Measurements from ENCODE around the gene ADCY2.

The ADCY2 gene

GRCh38 chr5:7667216-7667767 is 271.4 kb downstream of the ADCY2 start:
- no peak for DNase-seq (ENCODE audit: low read depth)

DNA sequence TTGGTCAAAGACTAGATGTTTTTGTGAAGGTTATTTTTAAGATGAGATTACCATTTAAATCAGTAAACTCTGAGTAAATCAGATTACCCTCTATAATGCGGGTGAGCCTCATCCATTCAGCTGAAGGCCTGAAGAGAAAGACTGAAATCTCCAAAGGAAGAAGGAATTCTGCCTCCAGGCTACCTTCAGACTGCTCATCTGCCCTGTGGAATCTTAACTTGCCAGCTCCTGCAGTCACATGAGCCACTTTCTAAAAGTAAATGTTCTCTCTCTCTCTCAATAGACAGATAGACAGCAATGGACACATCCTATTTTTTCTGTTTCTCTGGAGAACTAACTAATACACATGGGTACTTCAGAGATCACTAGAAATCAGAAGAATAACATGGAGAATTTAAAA is 272.2 kb downstream of the ADCY2 start:
- no peak for DNase-seq (ENCODE audit: low read depth)

GRCh38 chr5:7668627-7669026 is 272.7 kb downstream of the ADCY2 start:
- DNase-seq (ENCODE audit: low read depth), result no peak

DNA sequence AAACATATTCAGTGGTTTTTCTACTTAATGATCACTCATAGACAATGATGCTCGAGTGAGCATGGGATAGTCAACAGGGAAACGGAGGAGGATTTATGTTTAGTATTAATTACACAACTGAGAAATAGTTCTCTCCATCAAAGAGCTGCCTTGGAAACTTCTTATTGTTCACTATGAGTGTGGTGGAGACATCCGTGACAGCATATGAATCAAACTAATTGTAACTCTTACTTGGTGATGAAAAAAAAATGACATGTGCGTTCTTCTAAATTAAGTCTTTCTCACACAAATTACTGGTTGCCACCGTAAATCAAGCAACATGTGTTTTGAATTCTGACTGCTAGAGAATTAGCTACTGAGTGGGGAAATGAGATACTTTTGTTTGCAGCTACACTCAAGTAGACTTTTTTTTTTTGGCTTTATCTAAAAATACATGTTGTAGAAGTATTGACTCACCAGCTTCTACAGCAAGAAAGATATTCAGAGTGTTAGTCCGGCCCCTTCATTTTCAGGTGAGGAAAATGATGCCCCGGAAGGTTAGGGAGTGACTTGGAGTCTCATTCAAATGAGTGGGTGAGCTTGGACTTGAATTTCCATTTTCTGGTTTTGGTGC is 275.5 kb downstream of the ADCY2 start:
- DNase-seq (ENCODE audit: low read depth), result no peak

GRCh38 chr5:7673658-7674057 is 277.7 kb downstream of the ADCY2 start:
- DNase-seq (ENCODE audit: low read depth), result no peak

DNA sequence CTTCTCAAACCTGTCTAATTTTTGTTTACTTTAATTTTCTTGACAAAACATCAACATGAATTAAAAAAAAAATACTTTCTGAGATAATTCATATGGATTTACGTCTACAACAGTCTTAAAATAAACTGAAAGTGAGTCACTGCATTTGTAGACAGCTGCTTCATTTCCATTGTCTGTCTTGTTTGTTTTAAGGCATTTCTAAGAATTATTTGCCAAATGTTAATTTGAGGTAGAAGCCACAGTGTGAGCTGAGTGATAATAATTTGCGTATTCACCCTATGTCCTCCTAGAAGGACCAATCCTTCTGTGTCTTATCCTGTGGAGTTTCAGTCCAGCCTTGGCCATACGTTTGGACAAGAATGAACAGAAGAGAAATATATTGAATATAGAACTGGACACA is 280.5 kb downstream of the ADCY2 start:
- DNase-seq (ENCODE audit: low read depth), result no peak

DNA sequence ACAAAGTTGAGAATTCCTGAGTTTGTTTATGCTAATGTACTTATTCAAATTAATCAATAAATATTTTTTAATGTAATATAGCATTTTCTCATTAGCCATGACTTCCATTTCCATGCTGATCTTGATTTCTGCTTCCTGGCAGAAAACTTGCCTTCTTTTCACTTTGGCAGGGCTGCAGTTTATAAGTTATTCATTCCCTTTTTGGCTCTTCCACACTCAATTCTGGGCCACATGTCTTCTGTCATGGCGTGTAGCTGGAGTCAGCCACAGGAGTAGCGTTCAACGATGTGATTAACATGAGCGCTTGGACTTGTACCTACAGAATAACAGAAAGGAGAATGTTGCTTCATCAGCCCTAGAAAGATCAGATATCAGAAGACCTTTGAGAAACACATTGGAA is 282.1 kb downstream of the ADCY2 start:
- DNase-seq (ENCODE audit: low read depth), result no peak

GRCh38 chr5:7679663-7680062 is 283.7 kb downstream of the ADCY2 start:
- DNase-seq (ENCODE audit: low read depth), result no peak

DNA sequence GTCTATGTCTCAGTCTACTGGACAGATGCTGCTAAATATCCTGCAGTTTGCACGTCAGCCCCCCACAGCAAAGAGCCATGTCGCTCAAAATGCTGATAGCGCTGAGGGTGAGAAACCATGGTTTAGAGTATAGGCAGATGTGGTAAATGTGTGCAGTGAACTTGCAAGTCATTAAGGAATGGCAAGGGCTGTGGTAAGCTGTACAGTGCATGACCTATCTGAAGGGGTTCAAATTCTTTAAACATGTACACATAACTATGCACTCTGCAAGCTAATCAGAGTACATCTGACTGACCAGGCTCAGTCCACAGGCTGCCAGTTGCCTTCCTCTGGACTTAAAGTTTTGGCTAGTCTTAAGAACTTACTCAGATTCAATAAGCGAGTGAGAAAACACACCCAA is 284.3 kb downstream of the ADCY2 start:
- DNase-seq (ENCODE audit: low read depth), result no peak

DNA sequence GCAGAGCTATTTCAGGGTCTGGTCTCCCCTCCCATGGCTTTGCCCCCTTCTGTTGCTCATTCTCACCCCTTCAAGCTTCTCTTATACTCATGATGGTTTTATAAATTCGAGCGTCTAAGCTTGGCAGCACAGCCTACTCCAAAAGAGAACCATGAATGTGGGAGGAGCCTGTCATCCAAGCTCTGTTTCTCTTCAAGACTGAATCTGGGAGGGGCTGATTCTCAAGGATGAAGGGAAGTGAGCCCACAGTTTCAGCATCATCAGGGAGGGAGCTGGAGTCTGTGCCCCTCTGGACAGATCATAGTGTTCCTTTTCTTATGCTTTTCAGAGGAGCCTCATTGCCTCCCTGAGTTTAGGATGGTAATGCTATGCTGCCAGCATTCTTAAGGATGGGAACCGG is 286.4 kb downstream of the ADCY2 start:
- no peak for DNase-seq (ENCODE audit: low read depth)

DNA sequence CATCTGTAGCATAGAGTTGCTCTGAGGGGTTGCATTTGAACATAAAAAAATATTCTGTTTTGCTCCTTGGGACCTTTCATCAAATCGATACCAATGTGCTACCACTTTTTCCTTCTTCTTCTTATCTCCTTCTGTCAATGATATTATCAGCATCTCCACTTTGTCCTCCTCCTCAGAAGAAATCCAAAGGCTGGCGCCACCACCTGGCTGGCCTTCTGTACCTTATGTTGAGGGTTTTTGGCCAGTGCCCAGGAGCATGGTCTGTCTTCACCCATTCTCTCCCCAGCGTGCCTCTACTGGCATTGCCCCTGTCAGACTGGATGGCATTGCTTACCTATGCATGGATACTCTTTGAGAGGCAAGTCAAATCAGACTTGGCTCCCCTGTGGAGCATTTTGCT is 287.8 kb downstream of the ADCY2 start:
- DNase-seq (ENCODE audit: low read depth), result no peak

DNA sequence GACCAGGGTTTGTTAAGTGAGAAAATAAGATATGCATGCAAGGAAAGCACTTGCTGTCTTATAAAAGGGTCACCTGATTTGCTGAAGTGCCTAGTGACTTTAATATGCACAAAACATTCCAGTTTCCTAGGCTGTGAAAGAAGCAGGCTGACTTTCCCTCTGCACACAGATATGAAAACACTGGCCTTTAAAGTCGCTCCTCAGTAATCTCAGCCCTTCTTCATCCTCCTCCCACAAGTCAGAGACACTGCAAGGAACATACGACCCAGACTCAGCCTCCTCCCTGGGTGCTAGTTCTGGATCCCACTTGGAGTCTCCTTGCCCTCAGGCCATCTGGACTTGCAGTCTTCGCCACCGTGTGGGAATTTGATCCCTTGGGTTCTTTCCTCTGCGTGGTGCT is 288.9 kb downstream of the ADCY2 start:
- no peak for DNase-seq (ENCODE audit: low read depth)

GRCh38 chr5:7686794-7687193 is 290.9 kb downstream of the ADCY2 start:
- no peak for DNase-seq (ENCODE audit: low read depth)

GRCh38 chr5:7690557-7690956 is 294.6 kb downstream of the ADCY2 start:
- no peak for DNase-seq (ENCODE audit: low read depth)

- no peak for DNase-seq (ENCODE audit: low read depth)
Measured at GRCh38 chr5:7705261-7705660, 309.3 kb downstream of the ADCY2 start.

- no peak for DNase-seq (ENCODE audit: low read depth)
Measured at GRCh38 chr5:7705736-7706135, 309.8 kb downstream of the ADCY2 start.

- no peak for DNase-seq (ENCODE audit: low read depth)
Measured at GRCh38 chr5:7706256-7706655, 310.3 kb downstream of the ADCY2 start.

DNA sequence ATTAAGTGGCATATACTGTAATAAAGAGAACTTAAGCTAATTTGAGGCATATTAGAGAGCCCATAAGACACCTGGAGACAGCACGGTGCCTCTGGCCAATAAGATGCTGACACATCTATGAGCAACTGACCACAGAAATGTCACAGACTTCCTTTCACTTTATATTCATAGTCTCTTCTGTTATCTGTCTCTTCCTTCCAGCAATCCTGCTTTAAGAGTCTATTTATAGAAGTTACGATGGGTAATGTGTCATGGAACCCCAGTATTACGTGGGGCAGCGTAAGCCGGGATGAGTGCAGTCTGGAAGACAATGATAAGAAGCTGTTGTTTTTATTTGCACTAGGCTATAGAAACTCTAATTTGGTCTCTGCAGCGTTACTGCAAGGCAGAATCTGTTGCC is 318.2 kb downstream of the ADCY2 start:
- no peak for DNase-seq (ENCODE audit: low read depth)

GRCh38 chr5:7714697-7715096 is 318.8 kb downstream of the ADCY2 start:
- no peak for DNase-seq (ENCODE audit: low read depth)

- no peak for DNase-seq (ENCODE audit: low read depth)
Measured at GRCh38 chr5:7717691-7718090, 321.8 kb downstream of the ADCY2 start.

DNA sequence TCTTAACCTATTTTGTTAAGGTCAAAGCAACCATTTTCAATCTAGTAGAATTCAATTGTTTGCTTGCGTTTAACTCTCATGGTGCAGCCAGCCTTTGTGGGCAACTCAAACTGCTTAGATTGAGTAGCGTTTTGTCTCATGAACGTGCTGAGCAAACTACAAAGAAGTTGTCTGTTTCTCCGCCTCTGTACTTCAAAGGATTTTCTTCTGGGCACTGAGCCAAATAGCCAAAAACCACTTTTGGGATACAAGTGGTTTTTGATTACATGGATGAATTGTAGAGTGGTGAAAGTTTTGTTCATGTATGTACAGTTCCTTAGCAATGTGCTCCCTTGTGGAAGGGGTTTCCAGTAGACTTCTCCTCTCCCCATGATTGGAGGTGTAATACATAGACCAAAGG is 332.1 kb downstream of the ADCY2 start:
- no peak for DNase-seq (ENCODE audit: low read depth)

- no peak for DNase-seq (ENCODE audit: low read depth)
Measured at GRCh38 chr5:7741415-7742065, 345.6 kb downstream of the ADCY2 start.

GRCh38 chr5:7742241-7742656 is 346.3 kb downstream of the ADCY2 start:
- no peak for DNase-seq (ENCODE audit: low read depth)
